OCI-LY3 (cell line): ENCODE data around the gene ADARB1.

Source experiments
- CTCF ChIP-seq: fragments of 200-600, 300-600 bp; sonication (generic); IDR thresholded peaks from 2 replicates; pipeline ENCODE4 v1.5.1; 2014; ENCODE audit warnings: antibody characterized with exemption, low read length, low read depth
- EZH2phosphoT487 ChIP-seq: fragments of 200-600 bp; shearing (Covaris generic); IDR thresholded peaks from 2 replicates; pipeline ENCODE4 v1.6.1; 2018; ENCODE audit warnings: antibody characterized with exemption, mixed run types, low read depth

- TF ChIP-seq CTCF, result no peak
- no peak for TF ChIP-seq EZH2phosphoT487
Observed at GRCh38 chr21:45032977-45033710, 41.2 kb upstream of the ADARB1 start.
